CD14-positive monocyte (primary cell): ENCODE measurements around the gene GNAZ. TPM values are rescaled to one million over a fixed set of nuclear protein-coding genes. Genes with fewer than 3 reads are reported as not detected.

Experiments used
- DNase-seq, 3 donors: peaks; one replicate each; pipeline ENCODE4 v3.0.0-alpha.2; 2011 to 2022
- H2AFZ ChIP-seq: 2 replicates; pipeline ENCODE4 v1.6.0; 2012; ENCODE audit warnings: mild to moderate bottlenecking, low read depth, low read length, inconsistent platforms; ENCODE audit not compliant: insufficient read depth, poor library complexity, severe bottlenecking
- H3K27ac ChIP-seq, 2 donors: 1 replicate in 1 of 2; 2 replicates in 1 of 2; pipeline ENCODE4 v1.5.1; 2012 to 2013; ENCODE audit warnings: low read length in 2 of 2, control low read depth in 1 of 2, inconsistent platforms in 1 of 2, low read depth in 1 of 2, mild to moderate bottlenecking in 1 of 2
- H3K27me3 ChIP-seq, 2 donors: one replicate each; pipeline versions ENCODE4 v1.6.0 to v1.6.1; 2011 to 2013; ENCODE audit warnings: low read length in 2 of 2; ENCODE audit not compliant: control insufficient read depth in 2 of 2, insufficient read depth in 2 of 2
- H3K36me3 ChIP-seq, 2 donors: replicated peaks in 1 of 2; 1 replicate in 1 of 2; 2 replicates in 1 of 2; pipeline versions ENCODE4 v1.5.1 to v1.6.1; 2012 to 2013; ENCODE audit warnings: low read length in 2 of 2, control low read depth in 1 of 2, inconsistent platforms in 1 of 2, mild to moderate bottlenecking in 1 of 2; ENCODE audit not compliant: insufficient read depth in 2 of 2, control insufficient read depth in 1 of 2
- H3K4me1 ChIP-seq, 2 donors: 1 replicate in 1 of 2; 2 replicates in 1 of 2; pipeline versions ENCODE4 v1.5.1 to v1.6.1; 2012 to 2013; ENCODE audit warnings: low read length in 2 of 2, control low read depth in 1 of 2, inconsistent platforms in 1 of 2, mild to moderate bottlenecking in 1 of 2, moderate library complexity in 1 of 2; ENCODE audit not compliant: insufficient read depth in 2 of 2, control insufficient read depth in 1 of 2
- H3K4me2 ChIP-seq: replicated peaks from 2 replicates; pipeline ENCODE3; 2012; ENCODE audit warnings: low read length, moderate library complexity, mild to moderate bottlenecking; ENCODE audit not compliant: poor library complexity, severe bottlenecking; ENCODE audit errors: extremely low read depth
- H3K4me3 ChIP-seq, 3 experiments: fragments of 200-600 bp in 1 of 3; sonication (generic) in 1 of 3; replicated peaks in 1 of 3; 1 replicate in 2 of 3; 2 replicates in 1 of 3; pipeline ENCODE4 v1.5.1; 2011 to 2013; ENCODE audit warnings: low read length in 3 of 3, mild to moderate bottlenecking in 3 of 3, control low read depth in 2 of 3, low read depth in 2 of 3, inconsistent platforms in 1 of 3, moderate library complexity in 1 of 3
- H3K79me2 ChIP-seq: 2 replicates; pipeline ENCODE4 v1.6.0; 2012; ENCODE audit warnings: mild to moderate bottlenecking, control low read depth, inconsistent platforms, low read length, moderate library complexity; ENCODE audit not compliant: insufficient read depth
- H3K9ac ChIP-seq: 2 replicates; pipeline ENCODE4 v1.6.0; 2017; ENCODE audit warnings: low read length, mild to moderate bottlenecking; ENCODE audit not compliant: insufficient read depth, poor library complexity, severe bottlenecking
- H3K9me3 ChIP-seq, 2 donors: replicated peaks in 1 of 2; 1 replicate in 1 of 2; 2 replicates in 1 of 2; pipeline versions ENCODE4 v1.5.1 to v1.6.1; 2012 to 2013; ENCODE audit warnings: low read length in 2 of 2, control low read depth in 1 of 2; ENCODE audit not compliant: control insufficient read depth in 1 of 2, insufficient read depth in 1 of 2
- H4K20me1 ChIP-seq: 2 replicates; pipeline ENCODE4 v1.6.0; 2012; ENCODE audit warnings: mild to moderate bottlenecking, low read length, control low read depth, moderate library complexity; ENCODE audit not compliant: insufficient read depth
- H3K27ac Mint-ChIP-seq, 7 donors: one replicate each; pipeline ENCODE4 v1.8.0; 2020; ENCODE audit warnings: mild to moderate bottlenecking in 7 of 7, mixed read lengths in 7 of 7, moderate library complexity in 6 of 7, inconsistent platforms in 2 of 7
- H3K27me3 Mint-ChIP-seq, 3 donors: one replicate each; pipeline ENCODE4 v1.8.0; 2021 to 2022; ENCODE audit warnings: low read depth in 3 of 3, mild to moderate bottlenecking in 3 of 3, mixed read lengths in 3 of 3, moderate library complexity in 3 of 3, inconsistent platforms in 1 of 3
- H3K36me3 Mint-ChIP-seq, 2 donors: one replicate each; pipeline ENCODE4 v1.8.0; 2020; ENCODE audit warnings: mixed read lengths in 2 of 2, inconsistent platforms in 1 of 2, mild to moderate bottlenecking in 1 of 2
- H3K4me1 Mint-ChIP-seq: one replicate; pipeline ENCODE4 v1.8.0; 2020; ENCODE audit warnings: mild to moderate bottlenecking, mixed read lengths
- H3K4me3 Mint-ChIP-seq, 2 donors: one replicate each; pipeline ENCODE4 v1.8.0; 2020; ENCODE audit warnings: mild to moderate bottlenecking in 2 of 2, mixed read lengths in 2 of 2, moderate library complexity in 1 of 2
- H3K9me3 Mint-ChIP-seq, 7 donors: one replicate each; pipeline ENCODE4 v1.8.0; 2020 to 2022; ENCODE audit warnings: mixed read lengths in 7 of 7, mild to moderate bottlenecking in 6 of 7, moderate library complexity in 6 of 7, inconsistent platforms in 2 of 7
- WGBS: methylation state at CpG from one replicate; pipeline ENCODE4 v1.1.5; 2013; ENCODE audit warnings: missing lambda C conversion rate; ENCODE audit not compliant: insufficient coverage; 5-methylcytosine and 5-hydroxymethylcytosine counted together
- intact Hi-C, 2 donors: fragments of 100-400 bp; cut with micrococcal nuclease; formaldehyde crosslinking; loops; one replicate each; pipeline versions ENCODE4 v1.15.0 to v1.15.1; 2023
- polyA plus RNA-seq, 3 donors: library from polyadenylated mRNA; depleted of rRNA in 1 of 3; unstranded in 2 of 3; stranded (reverse) in 1 of 3; fragments of 300-500 nt in 2 of 3; fragments of >200 nt in 1 of 3; fragmentation: Illumina TruSeq in 2 of 3; gene quantifications; 1 replicate in 2 of 3; 2 replicates in 1 of 3; pipeline ENCODE4 v1.2.3, GENCODE V29; 2012 to 2021
- TF ChIP-seq, protein P1 (sequence below): fragments of 200-600 bp; IDR thresholded peaks from one replicate; pipeline ENCODE4 v1.8.0; 2022; ENCODE audit warnings: antibody characterized with exemption, mild to moderate bottlenecking

The GNAZ gene
- polyA plus RNA-seq, 3 donors = 0.04 to 0.05 TPM; not detected in 1

DNA sequence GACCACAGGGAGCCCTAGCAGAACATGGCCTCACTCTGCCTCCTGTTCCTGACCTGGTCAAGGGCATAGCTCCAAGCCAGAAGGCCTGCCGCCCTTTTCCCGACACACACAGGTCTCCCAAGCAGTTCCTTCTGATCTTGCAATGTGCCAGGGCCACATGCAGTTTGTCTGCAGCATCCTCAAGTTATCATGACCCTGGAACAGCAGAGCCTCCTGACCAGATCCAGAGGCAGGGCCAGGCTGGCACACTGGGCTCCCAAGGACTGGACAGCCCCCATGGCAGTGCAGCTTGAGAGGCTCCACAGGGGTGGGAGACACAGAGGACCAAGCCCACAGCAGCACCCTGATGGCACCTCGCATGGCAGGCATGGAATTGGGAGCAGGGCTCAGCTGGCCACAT, 31.2 kb downstream of the GNAZ start:
- Histone ChIP-seq H3K4me2 (no peak overlapping the region), H3K79me2 (no peaks in the 10 kb centered on the region), H4K20me1 (no peaks in the 10 kb centered on the region), H3K9ac (no peak overlapping the region), H3K4me3 (no peak overlapping the region), H3K4me1 (no peaks in the 10 kb centered on the region), H3K9me3 (no peaks in the 10 kb centered on the region), H2AFZ (no peak overlapping the region), H3K27ac (no peak overlapping the region), H3K27me3 (no peaks in the 10 kb centered on the region), H3K36me3 (no peaks in the 10 kb centered on the region)
- no peak for DNase-seq
- Mint-ChIP-seq H3K4me1 (no peaks in the 10 kb centered on the region), H3K36me3 (no peaks in the 10 kb centered on the region), H3K4me3 (no peak overlapping the region), H3K9me3 (peaks cover 0 to 1% (median 0%) of the 10 kb centered on the region in 7 donors), H3K27me3 (peaks cover 0 to 2% (median 2%) of the 10 kb centered on the region in 3 donors), H3K27ac (no peak overlapping the region)
- 100% methylated on average over 3 of the region's 3 CpGs for WGBS
- TF ChIP-seq, protein P1, sequence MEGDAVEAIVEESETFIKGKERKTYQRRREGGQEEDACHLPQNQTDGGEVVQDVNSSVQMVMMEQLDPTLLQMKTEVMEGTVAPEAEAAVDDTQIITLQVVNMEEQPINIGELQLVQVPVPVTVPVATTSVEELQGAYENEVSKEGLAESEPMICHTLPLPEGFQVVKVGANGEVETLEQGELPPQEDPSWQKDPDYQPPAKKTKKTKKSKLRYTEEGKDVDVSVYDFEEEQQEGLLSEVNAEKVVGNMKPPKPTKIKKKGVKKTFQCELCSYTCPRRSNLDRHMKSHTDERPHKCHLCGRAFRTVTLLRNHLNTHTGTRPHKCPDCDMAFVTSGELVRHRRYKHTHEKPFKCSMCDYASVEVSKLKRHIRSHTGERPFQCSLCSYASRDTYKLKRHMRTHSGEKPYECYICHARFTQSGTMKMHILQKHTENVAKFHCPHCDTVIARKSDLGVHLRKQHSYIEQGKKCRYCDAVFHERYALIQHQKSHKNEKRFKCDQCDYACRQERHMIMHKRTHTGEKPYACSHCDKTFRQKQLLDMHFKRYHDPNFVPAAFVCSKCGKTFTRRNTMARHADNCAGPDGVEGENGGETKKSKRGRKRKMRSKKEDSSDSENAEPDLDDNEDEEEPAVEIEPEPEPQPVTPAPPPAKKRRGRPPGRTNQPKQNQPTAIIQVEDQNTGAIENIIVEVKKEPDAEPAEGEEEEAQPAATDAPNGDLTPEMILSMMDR = no peak
- intact Hi-C loops = no loop called here

GRCh38 chr22:23102002-23102655, 31.8 kb downstream of the GNAZ start:
- Mint-ChIP-seq H3K9me3 (peaks cover 0 to 1% (median 0%) of the 10 kb centered on the region in 7 donors), H3K27me3 (peaks cover 0 to 2% (median 2%) of the 10 kb centered on the region in 3 donors), H3K4me3 (no peak overlapping the region), H3K4me1 (no peaks in the 10 kb centered on the region), H3K36me3 (no peaks in the 10 kb centered on the region), H3K27ac (no peak overlapping the region)
- intact Hi-C loops = no loop called here
- Histone ChIP-seq H3K27me3 (no peaks in the 10 kb centered on the region), H3K4me3 (no peak overlapping the region), H3K9me3 (no peaks in the 10 kb centered on the region), H3K27ac (no peak overlapping the region), H3K36me3 (no peaks in the 10 kb centered on the region), H3K79me2 (no peaks in the 10 kb centered on the region), H3K4me1 (no peaks in the 10 kb centered on the region), H3K9ac (no peak overlapping the region), H2AFZ (no peak overlapping the region), H3K4me2 (no peak overlapping the region), H4K20me1 (no peaks in the 10 kb centered on the region)
- no peak for DNase-seq
- TF ChIP-seq, protein P1 = no peak
- WGBS = 94% methylated on average over 10 of the region's 10 CpGs
